Occipital lobe (tissue), 2 donors: ENCODE results near the gene TRPM1. TPM values are rescaled to one million over a fixed set of nuclear protein-coding genes. Genes with fewer than 3 reads are reported as not detected.

ENCODE experiments used
- DNase-seq: peaks from one replicate; lab custom pipeline; 2025; lab: John Stamatoyannopoulos, UW
- total RNA-seq: library from RNA; depleted of rRNA; stranded (reverse); fragments of >200 nt; gene quantifications from one replicate; pipeline ENCODE4 v1.2.3, GENCODE V29; 2014

TRPM1 gene
- total RNA-seq, 1 donor from 2014 or later: not detected

GRCh38 chr15:31083370-31083780 lies 18.1 kb downstream of the TRPM1 start:
- no peak for DNase-seq

- no peak for DNase-seq
These were observed 18.7 kb downstream of the TRPM1 start for GRCh38 chr15:31082771-31083369.

DNA sequence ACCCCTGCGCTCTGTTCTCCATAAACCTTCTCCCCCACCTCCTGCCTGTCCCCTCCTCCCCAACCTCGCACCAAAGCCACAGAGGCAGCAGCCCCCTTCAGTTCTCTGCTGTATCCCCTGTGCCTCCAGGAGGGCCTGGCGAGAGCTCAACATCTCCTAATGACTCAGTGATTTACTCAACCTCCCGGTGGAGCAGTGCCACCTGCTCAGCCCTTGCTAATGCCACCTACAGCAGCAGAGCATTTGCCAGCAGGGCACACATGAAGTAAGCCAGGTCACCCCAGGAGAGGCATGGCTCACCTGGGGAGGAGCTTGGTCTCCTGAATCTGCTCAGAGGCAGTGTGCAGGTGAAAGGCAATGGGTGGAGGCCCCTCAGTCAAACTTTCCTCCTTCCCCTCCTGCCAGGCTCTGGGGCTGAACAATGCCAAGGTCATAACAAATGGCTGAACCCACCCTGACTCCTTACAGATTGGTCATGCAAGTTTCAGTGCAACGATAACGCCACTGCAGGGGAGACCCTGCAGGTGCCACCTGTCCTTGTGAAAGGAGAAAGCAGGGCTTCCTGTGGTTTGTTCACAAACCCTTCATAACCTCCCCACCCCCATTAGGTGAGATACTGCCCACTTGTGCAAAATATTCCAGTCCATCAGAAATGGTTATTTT lies 19.8 kb downstream of the TRPM1 start:
- DNase-seq: no peak

- no peak for DNase-seq
These were observed 20.5 kb downstream of the TRPM1 start for GRCh38 chr15:31081056-31081455.

- DNase-seq: no peak
These were observed 20.9 kb downstream of the TRPM1 start for GRCh38 chr15:31080591-31081014.

DNA sequence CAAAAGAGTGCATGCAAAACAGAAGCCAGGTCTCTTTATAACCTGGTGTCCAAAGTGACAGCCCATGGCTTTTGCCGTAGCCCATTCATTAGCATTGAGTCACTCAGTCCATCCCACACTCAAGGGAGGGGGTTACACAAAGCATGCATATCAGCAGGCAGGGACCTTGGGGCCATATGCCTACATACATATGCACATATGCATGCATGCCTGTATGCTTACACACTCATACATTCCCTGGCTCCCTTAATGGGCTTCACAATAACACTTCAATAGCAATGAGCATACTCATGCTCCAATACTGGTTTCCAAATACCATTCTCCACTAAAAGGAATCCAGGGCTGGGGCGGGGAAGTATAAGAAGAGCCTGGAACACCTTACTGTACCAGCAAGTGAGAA lies 22.0 kb downstream of the TRPM1 start:
- no peak for DNase-seq

DNA sequence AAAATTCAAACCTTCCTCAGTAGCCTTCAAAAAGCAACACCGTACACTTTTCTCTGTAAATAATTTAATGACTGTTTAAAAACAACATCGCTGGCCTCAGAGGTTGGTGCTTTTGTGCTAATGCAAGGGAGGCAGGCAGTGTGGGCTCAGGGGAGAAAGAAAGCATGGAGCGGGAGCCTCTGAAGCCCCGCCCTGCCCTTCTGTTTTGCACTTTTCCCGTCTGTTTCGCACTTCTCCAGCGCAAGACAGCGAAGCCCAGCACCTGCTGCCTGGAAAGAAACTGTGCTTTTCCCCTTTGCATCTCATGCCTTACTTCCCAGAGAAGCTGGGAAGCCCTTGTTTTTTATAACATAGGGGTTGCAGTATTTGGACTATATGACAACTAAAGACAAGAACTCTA lies 23.1 kb downstream of the TRPM1 start:
- no peak for DNase-seq

DNA sequence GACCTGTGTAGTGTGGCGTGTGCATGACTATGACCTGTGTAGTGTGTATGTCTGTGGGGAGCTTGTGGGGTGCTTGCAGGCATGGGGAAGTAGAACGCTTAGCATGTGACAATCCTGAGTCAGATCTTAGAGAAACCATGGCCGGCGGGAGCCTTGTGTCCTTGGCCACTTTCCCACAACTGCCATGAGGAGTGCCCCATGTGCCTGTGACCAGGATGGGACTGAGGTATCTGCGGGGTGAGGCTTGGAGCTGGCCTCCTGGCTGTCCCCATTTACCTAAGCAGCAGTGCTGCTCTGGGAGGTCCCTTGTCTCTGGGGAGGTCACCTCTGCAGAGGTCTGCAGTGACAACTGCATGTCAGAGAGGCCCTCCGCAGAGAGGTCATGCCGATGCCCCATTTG lies 23.6 kb downstream of the TRPM1 start:
- DNase-seq: no peak

DNA sequence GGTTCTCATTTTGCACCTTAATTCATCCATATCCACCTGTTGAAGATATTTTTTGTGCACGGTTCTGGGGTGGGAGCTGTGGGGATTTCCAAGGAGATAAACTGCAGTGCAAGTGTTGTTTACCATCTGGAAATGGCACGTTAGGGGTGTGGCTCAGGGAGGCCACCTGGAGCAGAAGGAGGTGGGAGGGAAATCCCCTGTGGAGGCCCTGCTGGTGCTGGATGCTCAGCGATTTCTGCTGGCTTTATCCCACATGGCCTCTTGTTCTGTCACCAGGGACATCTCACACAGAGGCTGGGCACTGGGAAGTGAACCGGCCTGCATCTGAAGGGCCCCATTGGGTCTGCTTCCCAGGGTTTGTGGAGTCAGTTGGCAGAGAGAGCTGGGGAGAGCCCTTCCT lies 24.3 kb downstream of the TRPM1 start:
- no peak for DNase-seq

GRCh38 chr15:31074321-31074720 lies 27.2 kb downstream of the TRPM1 start:
- no peak for DNase-seq

DNA sequence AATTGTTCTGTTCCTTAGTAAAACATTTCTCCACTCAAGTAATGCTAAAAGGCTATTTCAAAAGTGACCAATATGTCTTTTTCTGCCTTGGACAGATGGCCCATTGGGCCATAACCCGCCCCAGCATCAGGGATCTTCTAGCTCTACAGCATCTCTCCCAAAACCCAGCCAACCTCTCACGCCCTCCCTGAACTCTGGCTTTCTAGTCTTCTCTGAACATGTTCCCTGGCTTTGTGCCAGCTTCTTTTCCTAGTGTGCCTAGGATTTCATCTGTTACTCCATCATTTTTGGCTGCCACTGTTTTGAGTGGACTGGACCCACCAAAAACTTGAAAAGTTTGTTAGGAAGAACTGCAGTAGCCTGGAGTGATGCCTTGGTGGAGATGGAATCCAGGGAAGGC lies 30.7 kb downstream of the TRPM1 start:
- no peak for DNase-seq

- no peak for DNase-seq
These were observed 32.0 kb downstream of the TRPM1 start for GRCh38 chr15:31069360-31070000.

DNA sequence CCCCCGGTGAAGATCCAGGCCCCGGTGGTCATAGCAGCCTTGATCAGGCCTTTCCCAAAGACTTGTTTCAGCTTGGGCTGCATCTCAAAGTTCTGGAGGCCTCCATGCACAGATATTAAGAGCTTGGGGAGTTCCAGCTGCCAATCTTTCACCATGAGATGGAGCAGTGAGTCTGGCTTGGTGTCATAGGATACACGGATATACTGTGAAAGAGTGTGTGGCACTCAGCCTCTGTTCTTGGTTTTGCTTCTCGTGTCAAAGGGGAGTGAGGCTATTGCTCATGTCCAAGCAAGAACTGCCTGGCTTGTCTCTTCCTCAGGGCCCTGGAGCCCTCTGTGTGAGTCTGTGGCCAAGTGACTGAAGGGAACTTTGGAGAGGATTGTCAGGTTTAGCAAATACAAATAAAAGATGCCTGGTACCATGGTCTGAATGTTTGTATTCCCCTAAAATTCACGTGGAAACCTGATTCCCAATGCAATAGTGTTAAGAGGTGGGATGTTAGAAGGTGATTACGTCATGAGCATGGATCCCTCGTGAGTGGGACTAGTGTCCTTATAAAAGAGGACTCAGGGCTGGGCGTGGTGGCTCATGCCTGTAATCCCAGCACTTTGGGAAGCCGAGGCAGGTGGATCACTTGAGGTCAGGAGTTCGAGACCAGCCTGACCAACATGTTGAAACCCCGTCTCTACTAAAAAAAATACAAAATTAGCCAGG lies 33.5 kb downstream of the TRPM1 start:
- DNase-seq: no peak

DNA sequence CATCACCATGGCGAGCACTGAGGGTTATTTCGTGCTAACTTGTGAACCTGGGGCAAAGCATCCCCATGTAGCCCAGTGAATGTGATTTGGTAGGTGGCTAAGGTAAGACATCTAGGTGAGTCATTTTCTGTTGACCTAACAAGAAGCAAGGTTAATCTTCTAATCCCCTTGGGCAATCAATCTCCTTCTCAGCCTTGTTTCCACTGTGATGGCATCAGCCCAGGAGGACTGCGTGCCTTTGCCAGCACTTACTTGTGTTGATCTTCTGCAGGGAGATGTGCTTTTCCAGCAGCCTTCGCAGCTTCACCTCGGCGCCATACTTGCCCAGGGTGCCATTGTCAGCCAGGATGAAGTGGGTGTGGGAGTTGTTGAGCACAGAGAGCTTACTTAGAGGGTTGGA lies 35.7 kb downstream of the TRPM1 start:
- DNase-seq: no peak

DNA sequence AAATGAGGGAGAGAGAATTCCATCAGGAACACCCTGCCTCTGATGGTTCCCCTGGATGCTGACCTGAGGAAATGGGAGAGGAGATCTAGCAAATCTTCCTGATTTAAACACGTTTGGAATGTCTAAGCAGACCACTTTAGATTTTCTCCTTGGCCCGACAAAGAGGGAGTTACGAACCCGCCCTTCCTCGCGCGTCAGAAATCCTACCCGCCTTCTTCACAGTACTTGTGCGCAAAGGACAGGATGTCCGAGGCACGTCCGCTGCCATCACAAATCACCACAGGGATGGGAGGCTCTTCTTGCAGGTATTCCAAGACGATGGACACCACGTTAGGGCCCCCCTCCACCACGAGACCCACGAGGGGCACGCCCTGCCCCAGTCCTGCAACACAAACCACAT lies 38.6 kb downstream of the TRPM1 start:
- DNase-seq: no peak

- DNase-seq: no peak
These were observed 39.1 kb downstream of the TRPM1 start for GRCh38 chr15:31062310-31062847.

- no peak for DNase-seq
These were observed 40.9 kb downstream of the TRPM1 start for GRCh38 chr15:31060429-31061140.

DNA sequence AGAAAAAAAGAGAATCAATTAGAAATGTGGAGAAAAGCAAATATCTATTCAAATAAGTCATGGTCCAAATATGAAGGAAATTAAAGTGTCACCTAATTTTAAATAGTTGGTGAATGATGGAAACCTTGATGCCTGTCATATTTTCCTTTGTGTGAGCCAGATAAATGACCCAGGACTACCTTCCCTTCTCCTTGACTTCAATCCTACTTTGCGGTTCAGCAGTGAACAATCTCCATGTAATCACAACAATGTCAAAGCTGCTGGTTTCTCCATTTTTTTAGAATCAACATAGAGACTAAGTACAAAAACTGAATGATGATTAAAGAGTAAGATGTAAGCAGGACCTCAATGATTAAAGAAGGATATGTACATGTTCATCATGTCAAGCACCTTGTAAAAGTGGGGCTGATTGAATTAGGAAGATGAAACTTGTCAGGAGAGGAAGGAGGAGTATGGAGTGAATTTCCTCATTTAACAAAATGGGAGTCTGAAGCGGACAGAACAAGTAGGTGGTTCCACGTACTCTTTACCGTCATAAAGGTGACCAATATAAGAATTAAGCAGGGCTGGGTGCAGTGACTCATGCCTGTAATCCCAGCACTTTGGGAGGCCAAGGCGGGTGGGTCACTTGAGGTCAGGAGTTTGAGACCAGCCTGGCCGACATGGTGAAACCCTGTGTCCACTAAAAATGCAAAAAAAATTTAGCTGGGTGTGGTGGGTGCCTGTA lies 43.1 kb downstream of the TRPM1 start:
- DNase-seq: no peak

DNA sequence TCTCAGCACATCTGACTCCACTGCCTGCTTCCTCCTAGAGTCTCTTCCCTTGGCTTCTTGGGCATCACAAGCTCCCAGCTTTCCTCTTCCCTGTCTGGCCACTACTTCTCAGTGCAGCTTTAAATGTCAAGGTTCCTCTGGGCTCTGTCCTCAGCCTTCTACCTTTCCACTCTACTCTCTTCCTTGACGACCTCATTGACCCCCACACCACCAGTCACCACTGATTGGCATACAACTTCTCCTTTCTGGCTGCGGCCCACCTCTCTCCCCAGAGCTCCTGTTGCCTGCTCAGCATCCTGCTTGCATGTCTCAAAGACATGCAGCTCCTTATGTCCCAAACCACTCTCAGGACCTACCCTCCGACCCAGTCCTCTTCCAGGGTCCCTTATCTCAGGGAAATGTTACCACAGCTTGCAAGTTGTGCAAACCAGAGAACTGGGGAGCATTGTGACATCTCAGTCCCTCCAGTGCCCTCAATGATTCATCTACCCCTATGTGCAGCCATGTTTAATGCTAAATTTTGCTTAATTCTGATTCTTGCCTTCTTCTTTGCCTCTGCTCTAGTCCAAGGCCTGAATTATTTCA lies 49.9 kb downstream of the TRPM1 start:
- no peak for DNase-seq

DNA sequence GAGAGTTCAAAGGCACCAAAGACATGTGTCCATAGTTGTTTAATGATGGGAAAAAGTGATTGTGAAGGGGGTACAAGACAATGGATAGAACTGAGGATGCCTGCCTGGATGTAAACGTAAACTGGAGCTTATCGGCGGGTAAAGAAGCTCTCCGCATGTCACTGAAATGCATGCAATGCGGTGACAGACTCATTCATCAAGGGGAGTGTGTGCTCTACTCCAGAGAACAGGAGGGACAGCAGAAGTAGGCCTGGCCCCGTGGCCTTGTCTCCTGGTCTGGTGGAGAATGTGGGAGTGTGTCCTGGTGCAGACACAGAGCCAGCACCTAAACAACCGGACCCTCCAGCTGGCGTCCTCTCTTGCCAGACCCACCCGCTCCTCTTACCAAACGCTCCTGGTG lies 50.6 kb downstream of the TRPM1 start:
- no peak for DNase-seq
